Prostate gland (tissue), 2 donors: ENCODE measurements around the gene SYNJ2. TPM values are rescaled to one million over a fixed set of nuclear protein-coding genes. Genes with fewer than 3 reads are reported as not detected.

Experiments
- DNase-seq: peaks from one replicate; pipeline ENCODE4 v3.0.0-alpha.2; 2019; ENCODE audit warnings: low spot score
- H3K27ac ChIP-seq, 2 donors: fragments of 200-600 bp; sonication (generic); 2 replicates each; pipeline ENCODE4 v1.5.1; 2017 to 2019
- H3K27me3 ChIP-seq: fragments of 200-600 bp; sonication (generic); replicated peaks from 2 replicates; pipeline ENCODE4 v1.5.1; 2019; ENCODE audit not compliant: insufficient read depth
- H3K36me3 ChIP-seq, 2 donors: fragments of 200-600 bp; sonication (generic); 1 replicate in 1 of 2; 2 replicates in 1 of 2; pipeline versions ENCODE4 v1.5.1 to v1.8.1; 2017 to 2019
- H3K4me1 ChIP-seq: fragments of 200-600 bp; sonication (generic); replicated peaks from 2 replicates; pipeline ENCODE4 v1.5.1; 2019
- H3K4me3 ChIP-seq, 2 donors: fragments of 200-600 bp; sonication (generic); 2 replicates each; pipeline ENCODE4 v1.5.1; 2017 to 2019
- H3K9me3 ChIP-seq: fragments of 200-600 bp; sonication (generic); 2 replicates; pipeline ENCODE4 v1.5.1; 2017
- POLR2A ChIP-seq: fragments of 450-650 bp; IDR thresholded peaks from one replicate; pipeline ENCODE4 v1.6.1; 2016; ENCODE audit warnings: antibody characterized with exemption, mild to moderate bottlenecking
- POLR2AphosphoS5 ChIP-seq: sonication (generic); formaldehyde crosslinking; IDR thresholded peaks from one replicate; pipeline ENCODE4 v1.6.1; 2017; ENCODE audit warnings: antibody characterized with exemption
- WGBS: methylation state at CpG from one replicate; pipeline ENCODE4 v1.1.5; 2018; 5-methylcytosine and 5-hydroxymethylcytosine counted together
- intact Hi-C: fragments of 100-400 bp; cut with DNase I; formaldehyde crosslinking; loops from one replicate; pipeline ENCODE4 v1.14.2; 2022
- total RNA-seq, 2 donors: library from RNA; depleted of rRNA; stranded (reverse); fragments of >200 nt; gene quantifications; one replicate each; pipeline ENCODE4 v1.1.0, GENCODE V29; 2016
- TF ChIP-seq, protein P1 (sequence below), 4 experiments: fragments of 200-600 bp in 2 of 4; fragments of 450-650 bp in 2 of 4; sonication (generic) in 2 of 4; IDR thresholded peaks; 1 replicate in 3 of 4; 2 replicates in 1 of 4; pipeline ENCODE4 v1.5.1; 2016 to 2019; ENCODE audit warnings: antibody characterized with exemption in 4 of 4, mild to moderate bottlenecking in 2 of 4, moderate library complexity in 2 of 4

Gene SYNJ2
- total RNA-seq, 2 donors from 2014 or later = 19.7 to 19.9 TPM

DNA sequence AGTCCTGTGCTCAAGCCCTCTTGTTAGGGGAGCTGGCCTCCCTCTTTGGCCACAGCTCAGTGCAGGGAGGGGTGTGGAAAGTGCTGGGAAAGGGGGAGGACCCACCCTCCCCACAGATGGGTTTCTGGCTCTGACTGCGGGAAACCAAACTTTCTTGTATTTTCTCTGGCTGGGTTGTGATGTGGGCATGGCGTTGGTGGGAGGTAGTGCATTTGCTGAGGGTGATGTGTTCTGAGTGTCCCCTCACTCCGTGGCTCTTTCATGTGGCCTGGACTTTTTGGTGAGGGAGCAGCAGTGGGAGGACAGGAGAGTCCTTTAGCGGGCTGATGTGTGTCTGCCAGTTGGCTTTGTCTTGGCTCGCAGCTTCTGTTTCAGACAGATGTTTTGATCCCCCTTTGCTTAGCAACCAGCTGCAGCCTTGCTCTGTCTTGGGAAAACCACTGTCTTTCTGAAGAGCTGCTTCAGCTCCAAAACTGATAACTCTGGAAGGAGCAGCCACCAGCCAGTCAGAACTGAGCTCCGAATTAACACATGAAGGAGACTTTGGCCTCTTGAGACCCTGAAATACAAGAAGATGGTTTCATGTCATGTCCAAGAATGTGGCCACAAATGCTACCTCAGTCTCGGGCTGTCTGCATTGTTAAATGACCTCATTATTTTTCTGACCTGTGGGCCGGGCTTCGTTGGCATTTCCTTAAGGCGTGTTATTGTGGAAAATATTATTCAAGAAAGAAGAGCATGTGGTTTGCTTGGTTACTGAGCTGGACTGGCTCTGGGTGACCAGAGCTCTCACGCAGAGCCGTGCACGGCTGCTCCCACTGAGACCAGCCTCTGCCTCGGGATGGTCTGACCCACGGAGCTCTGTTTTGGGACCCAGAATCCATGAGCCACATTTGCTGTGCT lies 21.5 kb downstream of the SYNJ2 start:
- Histone ChIP-seq H3K27ac (peak overlapping the region; percentile 75 to 77), H3K4me3 (no peak overlapping the region), H3K36me3 (no peaks in the 10 kb centered on the region), H3K4me1 (peaks cover 16% of the 10 kb centered on the region), H3K9me3 (no peaks in the 10 kb centered on the region), H3K27me3 (no peaks in the 10 kb centered on the region)
- 32% methylated on average over 15 of the region's 15 CpGs for WGBS
- TF ChIP-seq POLR2A (no peak), POLR2AphosphoS5 (peak; percentile 54)
- TF ChIP-seq, protein P1, sequence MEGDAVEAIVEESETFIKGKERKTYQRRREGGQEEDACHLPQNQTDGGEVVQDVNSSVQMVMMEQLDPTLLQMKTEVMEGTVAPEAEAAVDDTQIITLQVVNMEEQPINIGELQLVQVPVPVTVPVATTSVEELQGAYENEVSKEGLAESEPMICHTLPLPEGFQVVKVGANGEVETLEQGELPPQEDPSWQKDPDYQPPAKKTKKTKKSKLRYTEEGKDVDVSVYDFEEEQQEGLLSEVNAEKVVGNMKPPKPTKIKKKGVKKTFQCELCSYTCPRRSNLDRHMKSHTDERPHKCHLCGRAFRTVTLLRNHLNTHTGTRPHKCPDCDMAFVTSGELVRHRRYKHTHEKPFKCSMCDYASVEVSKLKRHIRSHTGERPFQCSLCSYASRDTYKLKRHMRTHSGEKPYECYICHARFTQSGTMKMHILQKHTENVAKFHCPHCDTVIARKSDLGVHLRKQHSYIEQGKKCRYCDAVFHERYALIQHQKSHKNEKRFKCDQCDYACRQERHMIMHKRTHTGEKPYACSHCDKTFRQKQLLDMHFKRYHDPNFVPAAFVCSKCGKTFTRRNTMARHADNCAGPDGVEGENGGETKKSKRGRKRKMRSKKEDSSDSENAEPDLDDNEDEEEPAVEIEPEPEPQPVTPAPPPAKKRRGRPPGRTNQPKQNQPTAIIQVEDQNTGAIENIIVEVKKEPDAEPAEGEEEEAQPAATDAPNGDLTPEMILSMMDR (IDR thresholded peaks at IDR 0.05) = no peak
- DNase-seq = no peak
- intact Hi-C loops = loop anchor here (5.0 kb wide), 1 partner anchor 39 kb away; no protein-coding TSS in a partner anchor

DNA sequence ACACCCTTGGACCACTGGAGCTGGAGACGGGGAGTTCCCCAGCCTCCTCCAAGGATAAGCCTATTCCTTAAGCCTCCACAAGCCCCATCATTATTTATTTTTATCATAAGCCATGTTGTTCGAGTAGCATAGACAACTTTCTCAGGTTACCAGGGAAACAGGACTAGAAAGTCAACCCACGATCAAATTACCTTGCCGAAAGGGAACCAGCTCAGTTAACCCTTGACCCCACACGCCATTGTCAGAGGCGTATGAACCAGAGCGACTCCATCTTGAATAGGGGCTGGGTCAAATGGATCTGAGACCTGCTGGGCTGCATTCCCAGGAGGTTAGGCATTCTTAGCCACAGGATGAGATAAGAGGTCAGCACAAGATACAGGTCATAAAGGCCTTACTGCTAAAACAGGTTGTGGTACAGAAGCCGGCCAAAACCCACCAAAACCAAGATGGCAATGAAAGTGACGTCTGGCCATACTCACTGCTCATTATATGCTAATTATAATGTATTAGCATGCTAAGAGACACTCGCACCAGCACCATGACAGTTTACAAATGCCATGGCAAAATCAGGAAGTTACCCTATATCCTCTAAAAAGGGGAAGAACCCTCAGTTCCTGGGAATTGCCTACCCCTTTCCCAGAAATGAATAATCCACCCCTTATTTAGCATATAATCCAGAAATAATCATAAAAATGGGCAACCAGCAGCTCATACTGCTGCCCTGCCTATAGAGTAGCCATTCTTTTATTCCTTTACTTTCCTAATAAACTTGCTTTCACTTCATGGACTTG lies 22.4 kb downstream of the SYNJ2 start:
- H3K27ac ChIP-seq = peak overlapping the region; percentile 75 to 77
- no peak overlapping the region for H3K4me3 ChIP-seq
- H3K27me3 ChIP-seq = no peaks in the 10 kb centered on the region
- no peaks in the 10 kb centered on the region for H3K9me3 ChIP-seq
- no peak for DNase-seq
- H3K36me3 ChIP-seq = no peaks in the 10 kb centered on the region
- intact Hi-C loops = loop anchor here (5.0 kb wide), 1 partner anchor 38 kb away; no protein-coding TSS in a partner anchor
- peaks cover 16% of the 10 kb centered on the region for H3K4me1 ChIP-seq
- 71% methylated on average over 10 of the region's 10 CpGs for WGBS
- TF ChIP-seq POLR2AphosphoS5 = no peak
- TF ChIP-seq POLR2A = no peak
- TF ChIP-seq, protein P1 (IDR thresholded peaks at IDR 0.05) = no peak

DNA sequence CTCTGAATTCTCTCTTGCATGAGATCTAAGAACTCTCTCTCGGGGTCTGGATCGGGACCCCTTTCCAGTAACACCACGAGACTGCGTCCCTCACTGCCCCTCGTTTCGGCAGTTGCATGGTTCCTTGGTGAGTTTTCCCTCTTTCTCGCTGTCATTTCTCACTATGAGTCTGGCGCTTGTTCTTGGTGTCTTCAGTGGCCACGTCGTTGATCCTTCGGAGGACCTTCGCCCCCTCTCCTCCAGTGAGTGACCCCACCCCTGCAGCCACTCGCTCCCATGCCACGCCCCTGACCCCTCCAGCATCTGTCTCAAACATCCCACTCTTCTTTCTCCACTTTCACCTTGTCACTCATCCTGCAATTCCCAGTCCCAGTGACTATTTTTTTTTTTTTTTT lies 23.0 kb downstream of the SYNJ2 start:
- H3K27ac ChIP-seq = peak overlapping the region; percentile 75 to 77
- no peaks in the 10 kb centered on the region for H3K36me3 ChIP-seq
- H3K9me3 ChIP-seq = no peaks in the 10 kb centered on the region
- H3K4me1 ChIP-seq = peaks cover 20% of the 10 kb centered on the region
- WGBS = 95% methylated on average over 14 of the region's 14 CpGs
- no peak for TF ChIP-seq POLR2A
- TF ChIP-seq, protein P1 (IDR thresholded peaks at IDR 0.05) = no peak
- no peak for TF ChIP-seq POLR2AphosphoS5
- intact Hi-C loops = loop anchor here (5.0 kb wide), 1 partner anchor 38 kb away; no protein-coding TSS in a partner anchor
- DNase-seq = no peak
- no peaks in the 10 kb centered on the region for H3K27me3 ChIP-seq
- H3K4me3 ChIP-seq = no peak overlapping the region

DNA sequence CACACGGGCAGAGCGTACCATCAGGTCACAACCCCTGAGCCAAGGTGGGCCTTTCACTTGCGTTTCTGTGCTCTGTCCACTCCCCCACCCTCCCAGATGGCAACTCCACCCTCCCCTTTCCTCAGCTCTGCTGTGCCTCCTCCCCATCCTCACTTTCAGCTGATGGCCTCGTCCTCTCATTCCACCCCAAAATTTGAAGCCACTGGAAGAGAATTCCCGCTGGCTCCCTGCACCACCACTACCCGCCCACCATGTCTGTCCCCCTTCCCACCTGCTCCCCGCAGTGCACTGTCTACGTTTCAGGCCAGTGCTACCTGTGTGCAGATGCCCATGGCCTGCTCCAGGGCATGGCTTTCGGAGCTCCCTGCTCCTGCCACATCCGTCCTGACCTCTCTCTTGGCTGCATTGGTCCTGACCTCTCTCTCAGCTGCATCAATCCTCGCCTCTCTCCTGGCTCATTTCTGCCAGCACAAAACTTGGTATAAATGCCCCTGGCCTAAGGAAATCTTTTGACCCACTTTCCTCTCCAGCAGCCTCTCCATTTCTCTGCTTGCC lies 24.0 kb downstream of the SYNJ2 start:
- H3K4me3 ChIP-seq = no peak overlapping the region
- H3K9me3 ChIP-seq = no peaks in the 10 kb centered on the region
- no peaks in the 10 kb centered on the region for H3K27me3 ChIP-seq
- 93% methylated on average over 11 of the region's 11 CpGs for WGBS
- H3K4me1 ChIP-seq = peaks cover 21% of the 10 kb centered on the region
- TF ChIP-seq POLR2A (no peak), POLR2AphosphoS5 (no peak)
- TF ChIP-seq, protein P1 (IDR thresholded peaks at IDR 0.05) = no peak
- no peaks in the 10 kb centered on the region for H3K36me3 ChIP-seq
- DNase-seq = no peak
- no peak overlapping the region for H3K27ac ChIP-seq
- intact Hi-C loops = no loop called here
